Activated naive CD8-positive, alpha-beta T cell treated with anti-CD3 and anti-CD28 coated beads, Interleukin-2, amount 10 ng/mL, durations not matched to agents 7 days and 5 days (primary cell): ENCODE results near the gene GRIP1. TPM values are rescaled to one million over a fixed set of nuclear protein-coding genes. Genes with fewer than 3 reads are reported as not detected.

ENCODE experiments used
- ATAC-seq: fragments of 150-1000 bp; cut with Tn5 transposase; one replicate; pipeline ENCODE4 v1.10.0; 2021; ENCODE audit warnings: low read depth, moderate library complexity
- POLR2A ChIA-PET: fragments of 350-600 bp; sonication (Branson Sonifier 250); formaldehyde crosslinking; loops from one replicate; lab custom pipeline; 2021; ENCODE audit warnings: antibody characterized with exemption; lab: Charles Lee
- DNase-seq: peaks from one replicate; pipeline ENCODE4 v3.0.0; 2021
- H3K27ac Mint-ChIP-seq: one replicate; pipeline ENCODE4 v1.8.0; 2022; ENCODE audit warnings: mild to moderate bottlenecking, mixed read lengths
- H3K27me3 Mint-ChIP-seq: one replicate; pipeline ENCODE4 v1.8.0; 2022; ENCODE audit warnings: mild to moderate bottlenecking, moderate library complexity, mixed read lengths
- H3K36me3 Mint-ChIP-seq: one replicate; pipeline ENCODE4 v1.8.0; 2021; ENCODE audit warnings: mild to moderate bottlenecking, mixed read lengths
- H3K4me1 Mint-ChIP-seq: one replicate; pipeline ENCODE4 v1.8.0; 2021; ENCODE audit warnings: mixed read lengths
- H3K4me3 Mint-ChIP-seq: one replicate; pipeline ENCODE4 v1.8.0; 2022; ENCODE audit warnings: mild to moderate bottlenecking, moderate library complexity, mixed read lengths
- H3K9me3 Mint-ChIP-seq: one replicate; pipeline ENCODE4 v1.8.0; 2021; ENCODE audit warnings: mixed read lengths
- total RNA-seq, 2 experiments: library from RNA; stranded (reverse); gene quantifications; one replicate each; pipeline ENCODE4 v1.2.3, GENCODE V29; 2021

GRIP1 gene
- total RNA-seq, 2 experiments from 2014 or later = 0.34 to 1.8 TPM

- POLR2A ChIA-PET = no interaction called here
- H3K36me3 Mint-ChIP-seq = peaks cover 55% of the 10 kb centered on the region
- no peak overlapping the region for H3K27ac Mint-ChIP-seq
- H3K4me1 Mint-ChIP-seq = no peaks in the 10 kb centered on the region
- peaks cover 16% of the 10 kb centered on the region for H3K9me3 Mint-ChIP-seq
- DNase-seq (no peak), ATAC-seq (no peak)
- H3K27me3 Mint-ChIP-seq = no peaks in the 10 kb centered on the region
- H3K4me3 Mint-ChIP-seq = no peak overlapping the region
These were observed 341.4 kb downstream of the GRIP1 start for GRCh38 chr12:66337381-66338010.

GRCh38 chr12:66335746-66336145 is 343.1 kb downstream of the GRIP1 start:
- Mint-ChIP-seq H3K27me3 (no peaks in the 10 kb centered on the region), H3K4me1 (peaks cover 3% of the 10 kb centered on the region), H3K4me3 (no peak overlapping the region), H3K9me3 (peaks cover 8% of the 10 kb centered on the region), H3K27ac (no peak overlapping the region), H3K36me3 (peaks cover 55% of the 10 kb centered on the region)
- DNase-seq = no peak
- no peak for ATAC-seq
- POLR2A ChIA-PET = no interaction called here

GRCh38 chr12:66331814-66332213 is 347.1 kb downstream of the GRIP1 start:
- H3K36me3 Mint-ChIP-seq = peaks cover 42% of the 10 kb centered on the region
- no peak for DNase-seq
- H3K27me3 Mint-ChIP-seq = no peaks in the 10 kb centered on the region
- H3K4me1 Mint-ChIP-seq = peaks cover 9% of the 10 kb centered on the region
- ATAC-seq = no peak
- H3K9me3 Mint-ChIP-seq = no peaks in the 10 kb centered on the region
- no peak overlapping the region for H3K4me3 Mint-ChIP-seq
- peak overlapping the region; percentile 10 for H3K27ac Mint-ChIP-seq
- POLR2A ChIA-PET = no interaction called here

GRCh38 chr12:66331016-66331415 is 347.9 kb downstream of the GRIP1 start:
- DNase-seq (no peak), ATAC-seq (no peak)
- no peak overlapping the region for H3K4me3 Mint-ChIP-seq
- H3K4me1 Mint-ChIP-seq = peaks cover 9% of the 10 kb centered on the region
- H3K27ac Mint-ChIP-seq = no peak overlapping the region
- POLR2A ChIA-PET = no interaction called here
- no peaks in the 10 kb centered on the region for H3K9me3 Mint-ChIP-seq
- no peaks in the 10 kb centered on the region for H3K27me3 Mint-ChIP-seq
- peaks cover 46% of the 10 kb centered on the region for H3K36me3 Mint-ChIP-seq

- no peak for ATAC-seq
- H3K9me3 Mint-ChIP-seq = no peaks in the 10 kb centered on the region
- H3K4me1 Mint-ChIP-seq = peaks cover 9% of the 10 kb centered on the region
- no peak overlapping the region for H3K4me3 Mint-ChIP-seq
- DNase-seq = no peak
- POLR2A ChIA-PET = no interaction called here
- H3K27me3 Mint-ChIP-seq = no peaks in the 10 kb centered on the region
- H3K36me3 Mint-ChIP-seq = peaks cover 54% of the 10 kb centered on the region
- no peak overlapping the region for H3K27ac Mint-ChIP-seq
These were observed 348.9 kb downstream of the GRIP1 start for GRCh38 chr12:66329941-66330340.

GRCh38 chr12:66323017-66323416 is 355.9 kb downstream of the GRIP1 start:
- peaks cover 12% of the 10 kb centered on the region for H3K4me1 Mint-ChIP-seq
- H3K4me3 Mint-ChIP-seq = no peak overlapping the region
- POLR2A ChIA-PET = no interaction called here
- DNase-seq = no peak
- H3K36me3 Mint-ChIP-seq = peaks cover 50% of the 10 kb centered on the region
- H3K9me3 Mint-ChIP-seq = no peaks in the 10 kb centered on the region
- H3K27me3 Mint-ChIP-seq = no peaks in the 10 kb centered on the region
- ATAC-seq = no peak
- H3K27ac Mint-ChIP-seq = no peak overlapping the region

GRCh38 chr12:66321435-66321834 is 357.4 kb downstream of the GRIP1 start:
- Mint-ChIP-seq H3K36me3 (peaks cover 45% of the 10 kb centered on the region), H3K27ac (no peak overlapping the region), H3K4me1 (peaks cover 11% of the 10 kb centered on the region), H3K27me3 (no peaks in the 10 kb centered on the region), H3K9me3 (no peaks in the 10 kb centered on the region), H3K4me3 (no peak overlapping the region)
- no peak for DNase-seq
- no peak for ATAC-seq
- POLR2A ChIA-PET = no interaction called here

GRCh38 chr12:66320996-66321395 is 357.9 kb downstream of the GRIP1 start:
- H3K27ac Mint-ChIP-seq = no peak overlapping the region
- POLR2A ChIA-PET = no interaction called here
- peaks cover 44% of the 10 kb centered on the region for H3K36me3 Mint-ChIP-seq
- peaks cover 11% of the 10 kb centered on the region for H3K4me1 Mint-ChIP-seq
- no peak overlapping the region for H3K4me3 Mint-ChIP-seq
- H3K9me3 Mint-ChIP-seq = no peaks in the 10 kb centered on the region
- H3K27me3 Mint-ChIP-seq = no peaks in the 10 kb centered on the region
- ATAC-seq = no peak
- DNase-seq = no peak

GRCh38 chr12:66319266-66319954 is 359.5 kb downstream of the GRIP1 start:
- Mint-ChIP-seq H3K27me3 (no peaks in the 10 kb centered on the region), H3K27ac (no peak overlapping the region), H3K4me3 (no peak overlapping the region), H3K4me1 (peaks cover 12% of the 10 kb centered on the region), H3K36me3 (peaks cover 42% of the 10 kb centered on the region), H3K9me3 (no peaks in the 10 kb centered on the region)
- POLR2A ChIA-PET = no interaction called here
- DNase-seq (no peak), ATAC-seq (no peak)

GRCh38 chr12:66314278-66314677 is 364.6 kb downstream of the GRIP1 start:
- H3K9me3 Mint-ChIP-seq = no peaks in the 10 kb centered on the region
- H3K4me3 Mint-ChIP-seq = no peak overlapping the region
- POLR2A ChIA-PET = interaction anchor here (0.6 kb wide), 1 partner anchor 11 kb away, joined by 3 read pairs; no protein-coding TSS in a partner anchor
- no peak for DNase-seq
- H3K36me3 Mint-ChIP-seq = peaks cover 55% of the 10 kb centered on the region
- no peaks in the 10 kb centered on the region for H3K27me3 Mint-ChIP-seq
- no peak for ATAC-seq
- H3K4me1 Mint-ChIP-seq = peaks cover 38% of the 10 kb centered on the region
- no peak overlapping the region for H3K27ac Mint-ChIP-seq

GRCh38 chr12:66312189-66312588 is 366.7 kb downstream of the GRIP1 start:
- Mint-ChIP-seq H3K9me3 (no peaks in the 10 kb centered on the region), H3K4me1 (peaks cover 39% of the 10 kb centered on the region), H3K27me3 (no peaks in the 10 kb centered on the region), H3K36me3 (peaks cover 55% of the 10 kb centered on the region), H3K4me3 (no peak overlapping the region), H3K27ac (no peak overlapping the region)
- no peak for ATAC-seq
- POLR2A ChIA-PET = interaction anchor here (1.5 kb wide), 1 partner anchor 10 kb away, joined by 6 read pairs; the partner anchor contains the start of gene HELB
- DNase-seq = no peak

- H3K27ac Mint-ChIP-seq = no peak overlapping the region
- POLR2A ChIA-PET = no interaction called here
- no peaks in the 10 kb centered on the region for H3K27me3 Mint-ChIP-seq
- H3K9me3 Mint-ChIP-seq = no peaks in the 10 kb centered on the region
- no peak overlapping the region for H3K4me3 Mint-ChIP-seq
- H3K4me1 Mint-ChIP-seq = peaks cover 56% of the 10 kb centered on the region
- H3K36me3 Mint-ChIP-seq = peaks cover 57% of the 10 kb centered on the region
- DNase-seq = no peak
- ATAC-seq = no peak
These were observed 369.3 kb downstream of the GRIP1 start for GRCh38 chr12:66309606-66310005.

GRCh38 chr12:66304296-66304900 is 374.5 kb downstream of the GRIP1 start:
- peaks cover 35% of the 10 kb centered on the region for H3K36me3 Mint-ChIP-seq
- POLR2A ChIA-PET = interaction anchor here (2.0 to 4.1 kb wide), 5 partner anchors 12 to 173 kb away, joined by 5 to 96 read pairs (median 19); partner anchors contain the start of genes LLPH and TMBIM4

More at GRCh38 chr12:66304296-66304900, 374.5 kb downstream of the GRIP1 start:
- H3K9me3 Mint-ChIP-seq = no peaks in the 10 kb centered on the region
- DNase-seq = no peak
- peak overlapping the region; percentile 98 for H3K4me3 Mint-ChIP-seq
- H3K27me3 Mint-ChIP-seq = peaks cover 3% of the 10 kb centered on the region
- H3K4me1 Mint-ChIP-seq = peaks cover 40% of the 10 kb centered on the region
- peak overlapping the region; percentile 99 for H3K27ac Mint-ChIP-seq
- no peak for ATAC-seq
